Activated T-cell treated with anti-CD3 and anti-CD28 coated beads, Interleukin-2, amount 50 U/mL, for 72 hours (primary cell): ENCODE data around the gene FAM151B. TPM values are rescaled to one million over a fixed set of nuclear protein-coding genes. Genes with fewer than 3 reads are reported as not detected.
"Not testable (repeated sequence)": the region's sequence is repeated elsewhere in the genome, so short reads cannot be mapped to it uniquely, and the experiment has no call there.

Experiments used
- ATAC-seq, 2 donors: fragments of 150-1000 bp; cut with Tn5 transposase; replicated peaks in 1 of 2; 2 replicates each; pipeline ENCODE4 v1.10.0; 2021; ENCODE audit warnings: moderate library complexity in 2 of 2, mild to moderate bottlenecking in 1 of 2
- DNase-seq, 2 donors: peaks; one replicate each; pipeline ENCODE4 v3.0.0; 2021 to 2022; ENCODE audit warnings: mixed read lengths in 1 of 2
- H3K27ac Mint-ChIP-seq: one replicate; pipeline ENCODE4 v1.8.0; 2022; ENCODE audit warnings: mild to moderate bottlenecking, moderate library complexity, mixed read lengths
- H3K27me3 Mint-ChIP-seq: one replicate; pipeline ENCODE4 v1.8.0; 2022; ENCODE audit warnings: low read depth, mixed read lengths
- H3K36me3 Mint-ChIP-seq, 2 donors: one replicate each; pipeline ENCODE4 v1.8.0; 2022; ENCODE audit warnings: mixed read lengths in 2 of 2, mild to moderate bottlenecking in 1 of 2; ENCODE audit not compliant: insufficient read depth in 2 of 2
- H3K4me1 Mint-ChIP-seq: one replicate; pipeline ENCODE4 v1.8.0; 2022; ENCODE audit warnings: low read depth, mixed read lengths
- H3K4me3 Mint-ChIP-seq, 2 donors: one replicate each; pipeline ENCODE4 v1.8.0; 2022; ENCODE audit warnings: mild to moderate bottlenecking in 2 of 2, mixed read lengths in 2 of 2, moderate library complexity in 2 of 2
- H3K9me3 Mint-ChIP-seq, 2 donors: one replicate each; pipeline ENCODE4 v1.8.0; 2022; ENCODE audit warnings: mixed read lengths in 2 of 2
- total RNA-seq, 2 donors: library from RNA; stranded (reverse); gene quantifications; one replicate each; pipeline ENCODE4 v1.2.3, GENCODE V29; 2022

The FAM151B gene
- total RNA-seq, 2 donors from 2014 or later = 0.35 TPM; not detected in 1

- no peaks in the 10 kb centered on the region for H3K4me1 Mint-ChIP-seq
- H3K36me3 Mint-ChIP-seq = peaks cover 0 to 1% of the 10 kb centered on the region in 2 donors
- H3K27ac Mint-ChIP-seq = no peak overlapping the region
- H3K4me3 Mint-ChIP-seq = no peak overlapping the region
- peaks cover 52% of the 10 kb centered on the region for H3K27me3 Mint-ChIP-seq
- DNase-seq (no peak), ATAC-seq (peak in 1 of 2 donors; percentile 54)
- no peaks in the 10 kb centered on the region for H3K9me3 Mint-ChIP-seq
Measured at GRCh38 chr5:80576383-80576782, 88.5 kb downstream of the FAM151B start.

GRCh38 chr5:80577707-80578106, 89.8 kb downstream of the FAM151B start:
- Mint-ChIP-seq H3K27ac (no peak overlapping the region), H3K4me1 (no peaks in the 10 kb centered on the region), H3K27me3 (peaks cover 39% of the 10 kb centered on the region), H3K36me3 (peaks cover 0 to under 1% of the 10 kb centered on the region in 2 donors), H3K9me3 (peaks cover 0 to 1% of the 10 kb centered on the region in 2 donors), H3K4me3 (no peak overlapping the region)
- no peak for ATAC-seq
- no peak for DNase-seq

GRCh38 chr5:80579050-80579449, 91.2 kb downstream of the FAM151B start:
- DNase-seq (no peak), ATAC-seq (no peak)
- Mint-ChIP-seq H3K27me3 (peaks cover 28% of the 10 kb centered on the region), H3K36me3 (no peaks in the 10 kb centered on the region), H3K4me3 (no peak overlapping the region), H3K27ac (no peak overlapping the region), H3K9me3 (peaks cover 0 to 1% of the 10 kb centered on the region in 2 donors), H3K4me1 (no peaks in the 10 kb centered on the region)

- not testable (repeated sequence) for H3K36me3 Mint-ChIP-seq, DNase-seq, H3K9me3 Mint-ChIP-seq
Measured at GRCh38 chr5:80580291-80580690, 92.4 kb downstream of the FAM151B start.

GRCh38 chr5:80584770-80585169, 96.9 kb downstream of the FAM151B start:
- ATAC-seq (no peak), DNase-seq (no peak)
- no peaks in the 10 kb centered on the region for H3K27me3 Mint-ChIP-seq
- peaks cover 0 to 1% of the 10 kb centered on the region in 2 donors for H3K9me3 Mint-ChIP-seq
- H3K27ac Mint-ChIP-seq = no peak overlapping the region
- no peaks in the 10 kb centered on the region for H3K4me1 Mint-ChIP-seq
- no peaks in the 10 kb centered on the region for H3K36me3 Mint-ChIP-seq
- H3K4me3 Mint-ChIP-seq = no peak overlapping the region

More at GRCh38 chr5:80580291-80580690, 92.4 kb downstream of the FAM151B start:
- ATAC-seq, H3K4me1 Mint-ChIP-seq, H3K27ac Mint-ChIP-seq, H3K4me3 Mint-ChIP-seq: not testable (repeated sequence)
- H3K27me3 Mint-ChIP-seq = peaks cover 16% of the 10 kb centered on the region

GRCh38 chr5:80588858-80589540, 101.1 kb downstream of the FAM151B start:
- Mint-ChIP-seq H3K4me3 (no peak overlapping the region), H3K36me3 (no peaks in the 10 kb centered on the region), H3K27ac (no peak overlapping the region), H3K9me3 (no peaks in the 10 kb centered on the region), H3K4me1 (no peaks in the 10 kb centered on the region), H3K27me3 (no peaks in the 10 kb centered on the region)
- no peak for ATAC-seq
- DNase-seq = no peak

GRCh38 chr5:80590766-80591165, 102.9 kb downstream of the FAM151B start:
- H3K4me3 Mint-ChIP-seq = no peak overlapping the region
- DNase-seq = no peak
- H3K9me3 Mint-ChIP-seq = no peaks in the 10 kb centered on the region
- H3K4me1 Mint-ChIP-seq = no peaks in the 10 kb centered on the region
- no peak overlapping the region for H3K27ac Mint-ChIP-seq
- H3K36me3 Mint-ChIP-seq = no peaks in the 10 kb centered on the region
- H3K27me3 Mint-ChIP-seq = no peaks in the 10 kb centered on the region
- no peak for ATAC-seq

- H3K9me3 Mint-ChIP-seq = no peaks in the 10 kb centered on the region
- no peak overlapping the region for H3K4me3 Mint-ChIP-seq
- ATAC-seq = no peak
- no peaks in the 10 kb centered on the region for H3K36me3 Mint-ChIP-seq
- H3K27me3 Mint-ChIP-seq = no peaks in the 10 kb centered on the region
- H3K4me1 Mint-ChIP-seq = no peaks in the 10 kb centered on the region
- no peak overlapping the region for H3K27ac Mint-ChIP-seq
- DNase-seq = no peak
Measured at GRCh38 chr5:80591352-80591751, 103.5 kb downstream of the FAM151B start.

- ATAC-seq = no peak
- no peaks in the 10 kb centered on the region for H3K4me1 Mint-ChIP-seq
- no peak overlapping the region for H3K27ac Mint-ChIP-seq
- DNase-seq = no peak
- H3K27me3 Mint-ChIP-seq = no peaks in the 10 kb centered on the region
- no peaks in the 10 kb centered on the region for H3K9me3 Mint-ChIP-seq
- no peak overlapping the region for H3K4me3 Mint-ChIP-seq
- no peaks in the 10 kb centered on the region for H3K36me3 Mint-ChIP-seq
Measured at GRCh38 chr5:80592105-80592504, 104.2 kb downstream of the FAM151B start.

Other genes starting within 250 kb of the FAM151B start
- gene SERINC5, start 232.1 kb upstream of the FAM151B start, total RNA-seq = 10 to 100 TPM; 41.1 to 48.3 TPM
- not detected for gene SPZ1, start 168.1 kb upstream of the FAM151B start, total RNA-seq
- gene ZFYVE16, start 80.0 kb upstream of the FAM151B start, total RNA-seq = 10 to 100 TPM; 11.3 to 17.8 TPM
- not detected for gene ANKRD34B, start 82.2 kb downstream of the FAM151B start, total RNA-seq
- gene MSH3, start 166.6 kb downstream of the FAM151B start, total RNA-seq = 10 to 100 TPM; 22.0 to 24.4 TPM
- gene DHFR, start 166.9 kb downstream of the FAM151B start, total RNA-seq = 10 to 100 TPM; 48.6 to 49.4 TPM